ENCODE measurements around the gene TMIE. TPM values are rescaled to one million over a fixed set of nuclear protein-coding genes. Genes with fewer than 3 reads are reported as not detected.
"Not testable (repeated sequence)": the region's sequence is repeated elsewhere in the genome, so short reads cannot be mapped to it uniquely, and the experiment has no call there.

The TMIE gene
- total RNA-seq, 1 donor from 2014 or later: 0.48 TPM

DNA sequence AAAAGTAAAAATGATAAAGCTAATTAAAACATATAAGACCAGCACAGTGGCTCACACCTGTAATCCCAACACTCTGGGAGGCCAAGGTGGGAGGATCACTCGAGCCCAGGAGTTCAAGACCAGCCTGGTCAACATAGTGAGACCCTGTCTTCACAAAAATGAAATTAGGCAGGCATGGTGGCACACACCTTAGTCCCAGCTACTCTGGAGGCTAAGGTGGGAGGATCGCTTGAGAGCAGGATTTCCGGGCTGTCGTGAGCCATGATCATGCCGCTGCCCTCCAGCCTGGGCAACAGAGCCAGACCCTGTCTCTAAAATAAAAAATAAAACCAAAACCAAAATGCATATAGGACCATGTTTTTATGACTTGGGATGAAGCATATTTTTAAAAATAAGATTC lies 21.3 kb downstream of the TMIE start:
- no peak for DNase-seq (ENCODE audit: low spot score)

DNA sequence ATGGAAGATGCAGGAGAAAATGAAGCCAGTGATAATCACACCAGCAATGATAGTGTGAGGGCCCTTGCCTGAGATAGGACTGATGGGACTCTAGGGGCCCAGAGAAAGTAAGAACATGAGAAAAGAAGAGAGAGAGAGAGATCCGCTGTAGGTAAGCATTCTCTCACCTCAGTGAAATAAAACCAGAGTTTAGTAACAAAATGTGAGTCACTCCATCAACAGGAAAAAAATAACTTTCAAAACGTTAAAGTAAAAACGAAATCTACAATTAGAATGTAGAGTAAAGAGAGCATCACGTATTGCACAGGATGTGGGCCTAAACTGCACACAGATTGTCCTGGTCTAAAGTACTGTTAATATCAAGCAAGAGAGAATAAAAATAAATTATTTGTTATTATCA lies 23.2 kb downstream of the TMIE start:
- DNase-seq (ENCODE audit: low spot score): no peak

- peak; percentile 86 for DNase-seq (ENCODE audit: low spot score)
Measured at GRCh38 chr3:46725621-46726314, 24.6 kb downstream of the TMIE start.

DNA sequence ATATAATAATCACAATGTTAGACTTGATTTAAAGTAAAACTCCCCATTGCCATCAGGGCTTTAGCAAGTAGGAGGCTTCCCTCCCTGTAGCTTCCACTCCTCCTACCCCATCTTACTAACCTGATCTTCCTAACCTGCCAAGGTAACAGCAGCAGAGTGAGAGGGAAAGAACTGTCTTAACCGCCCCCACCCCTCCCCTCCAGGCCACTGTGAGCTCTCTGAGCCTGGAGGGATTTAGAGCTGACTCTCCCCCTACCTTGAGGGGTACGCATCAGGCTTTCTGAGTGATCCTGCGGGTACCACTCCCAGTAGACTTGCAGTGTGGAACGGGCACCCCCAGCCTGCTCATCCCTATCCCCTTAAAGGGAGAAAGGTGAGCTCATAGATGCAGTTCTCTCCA lies 27.8 kb downstream of the TMIE start:
- DNase-seq (ENCODE audit: low spot score): no peak

GRCh38 chr3:46730819-46731218 lies 29.6 kb downstream of the TMIE start:
- no peak for DNase-seq (ENCODE audit: low spot score)

GRCh38 chr3:46731795-46732194 lies 30.6 kb downstream of the TMIE start:
- DNase-seq (ENCODE audit: low spot score): no peak

DNA sequence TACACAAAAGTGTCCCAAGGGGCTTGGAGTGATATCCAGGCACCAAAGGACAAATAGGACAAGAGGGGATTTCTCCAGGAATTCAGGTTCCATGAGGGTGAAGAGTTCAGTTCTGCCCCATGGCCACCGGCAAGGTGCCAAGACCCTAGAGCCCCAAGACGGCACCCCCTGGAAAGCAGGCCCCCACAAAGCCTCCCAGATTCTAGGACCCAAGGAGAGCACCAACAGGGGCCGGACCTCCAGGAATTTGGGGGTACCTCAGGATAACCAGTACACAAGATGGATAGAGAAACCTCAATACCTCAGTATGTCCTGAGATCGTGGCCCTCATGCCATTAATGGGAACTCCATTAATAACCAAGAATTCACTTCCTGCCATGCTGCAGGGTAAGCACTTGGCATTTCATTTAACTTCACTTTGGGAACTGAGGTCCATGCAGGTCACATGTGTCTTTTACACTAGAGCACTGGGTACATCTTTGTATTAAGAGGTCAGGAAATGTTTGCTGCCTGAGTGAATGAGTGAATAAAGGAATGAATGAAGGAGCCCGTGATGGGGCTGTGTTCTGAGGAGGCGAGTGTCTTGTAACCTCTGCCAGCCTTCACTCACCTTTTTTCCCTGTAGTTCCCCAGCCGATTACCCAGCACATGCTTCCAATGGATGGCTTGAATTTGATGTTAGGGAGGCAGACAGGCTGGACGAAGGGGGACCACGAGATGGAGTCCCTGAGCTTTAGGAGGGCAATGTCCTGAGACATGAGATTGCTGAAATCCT lies 32.0 kb downstream of the TMIE start:
- DNase-seq (ENCODE audit: low spot score): peak; percentile 22

- no peak for DNase-seq (ENCODE audit: low spot score)
Measured at GRCh38 chr3:46734773-46735172, 33.6 kb downstream of the TMIE start.

DNA sequence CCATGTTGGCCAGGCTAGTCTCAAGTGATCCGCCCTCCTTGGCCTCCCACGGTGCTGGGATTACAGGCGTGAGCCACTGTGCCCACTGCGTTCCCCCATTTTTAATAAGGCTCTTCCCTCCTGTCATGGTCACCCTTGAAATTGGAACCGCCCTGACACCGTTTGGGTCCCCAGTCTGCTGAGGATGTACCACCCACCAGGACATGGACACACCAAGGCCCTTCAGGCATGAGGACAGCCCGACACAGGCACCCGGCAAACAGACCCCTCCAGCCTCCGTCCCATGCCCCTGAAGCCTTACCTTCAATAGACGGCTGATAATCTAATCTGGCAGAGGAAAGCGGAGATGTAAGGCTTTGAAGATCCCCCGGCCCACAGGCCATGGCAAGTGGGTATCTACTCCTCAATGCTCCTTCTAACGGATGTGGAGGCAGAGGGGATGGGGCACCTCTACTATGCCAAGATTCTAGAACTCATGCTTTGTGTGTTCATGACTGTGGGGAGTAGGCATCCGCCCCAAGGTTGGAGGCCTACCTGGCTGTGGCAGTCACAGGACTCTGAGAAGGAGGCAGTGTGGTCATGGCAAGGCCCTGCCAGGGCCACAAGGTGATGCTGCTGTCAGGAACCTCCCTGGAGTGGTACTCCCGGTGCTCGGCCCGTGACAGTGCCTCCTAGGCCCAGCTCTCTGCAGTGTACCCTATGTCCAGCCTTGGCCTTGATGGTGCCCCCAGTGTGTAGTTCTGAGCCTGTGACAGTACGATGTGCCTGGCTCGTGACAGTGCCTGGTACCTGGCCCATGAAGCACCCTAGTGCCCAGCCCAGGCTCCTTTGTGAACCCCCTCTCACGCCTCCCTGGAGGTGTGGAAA lies 35.0 kb downstream of the TMIE start:
- no peak for DNase-seq (ENCODE audit: low spot score)

DNA sequence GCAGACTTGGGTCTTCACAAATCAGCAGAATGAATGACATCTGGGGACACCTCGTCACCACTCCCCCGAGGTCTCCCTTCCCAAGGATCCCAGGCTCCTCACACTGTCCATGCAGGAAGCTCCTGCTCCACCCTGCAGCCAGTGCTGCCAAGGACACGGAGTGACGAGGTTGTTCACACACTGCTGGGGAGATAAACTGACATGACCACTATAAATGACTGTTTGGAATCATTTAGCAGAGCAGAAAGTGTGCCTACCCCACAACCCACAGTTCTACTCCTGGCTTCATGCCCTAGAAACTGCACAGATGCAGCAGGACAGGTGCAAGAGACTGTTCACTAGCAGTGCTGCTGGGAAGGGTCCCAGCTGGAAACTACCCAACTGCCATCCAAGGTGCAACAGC lies 36.1 kb downstream of the TMIE start:
- no peak for DNase-seq (ENCODE audit: low spot score)

GRCh38 chr3:46739565-46739964 lies 38.4 kb downstream of the TMIE start:
- not testable (repeated sequence) for DNase-seq (ENCODE audit: low spot score)

DNA sequence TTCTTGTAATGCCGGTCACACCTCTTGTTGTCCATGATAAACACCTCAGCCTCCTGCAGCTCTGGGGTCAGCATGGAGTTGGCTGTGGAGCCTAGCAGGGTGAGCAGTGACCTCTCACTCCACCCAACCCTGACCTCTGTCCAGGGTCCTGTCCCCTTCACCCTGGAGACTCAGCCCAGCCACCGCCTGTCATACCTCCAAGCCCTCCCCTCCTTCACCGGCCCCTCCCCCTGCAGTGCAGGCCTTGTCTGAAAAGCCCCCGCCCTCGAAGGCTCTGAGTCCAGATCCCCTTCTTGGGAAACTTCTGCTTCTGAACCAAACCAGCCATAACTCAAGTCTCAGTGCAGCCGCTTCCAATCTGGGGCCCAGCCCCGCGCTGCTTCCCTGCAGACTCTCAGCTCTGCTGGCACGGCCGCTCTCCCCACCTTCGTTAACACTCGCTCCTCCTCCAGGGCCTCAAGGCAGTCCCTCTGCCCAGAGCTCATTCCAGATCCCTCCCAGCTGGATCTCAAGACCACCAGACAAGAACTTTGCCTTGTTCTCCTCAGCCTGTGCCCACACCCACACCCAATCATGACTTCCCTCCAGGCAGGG lies 41.9 kb downstream of the TMIE start:
- DNase-seq (ENCODE audit: low spot score): peak; percentile 86

DNA sequence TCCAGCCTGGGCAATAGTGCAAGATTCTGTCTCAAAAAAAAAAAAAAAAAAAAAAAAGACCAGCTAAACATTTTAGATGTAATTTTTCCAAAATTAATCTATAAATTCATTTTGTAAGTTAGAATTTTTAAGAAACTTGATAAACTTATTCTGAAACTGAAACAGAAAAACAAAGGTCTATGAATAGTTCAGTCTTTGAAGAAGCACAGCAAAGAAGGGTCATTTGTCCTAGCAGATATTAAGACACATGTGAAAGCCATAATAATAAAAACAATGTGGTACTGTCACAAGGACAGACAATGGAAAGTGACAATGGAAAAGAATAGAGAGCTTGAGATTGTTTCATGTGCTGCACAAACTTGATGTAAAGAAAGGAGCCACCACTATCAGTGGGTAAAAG lies 45.5 kb downstream of the TMIE start:
- DNase-seq (ENCODE audit: low spot score): no peak

GRCh38 chr3:46748170-46748569 lies 47.0 kb downstream of the TMIE start:
- DNase-seq (ENCODE audit: low spot score): peak; percentile 78

- DNase-seq (ENCODE audit: low spot score): no peak
Measured at GRCh38 chr3:46749129-46749528, 47.9 kb downstream of the TMIE start.

DNA sequence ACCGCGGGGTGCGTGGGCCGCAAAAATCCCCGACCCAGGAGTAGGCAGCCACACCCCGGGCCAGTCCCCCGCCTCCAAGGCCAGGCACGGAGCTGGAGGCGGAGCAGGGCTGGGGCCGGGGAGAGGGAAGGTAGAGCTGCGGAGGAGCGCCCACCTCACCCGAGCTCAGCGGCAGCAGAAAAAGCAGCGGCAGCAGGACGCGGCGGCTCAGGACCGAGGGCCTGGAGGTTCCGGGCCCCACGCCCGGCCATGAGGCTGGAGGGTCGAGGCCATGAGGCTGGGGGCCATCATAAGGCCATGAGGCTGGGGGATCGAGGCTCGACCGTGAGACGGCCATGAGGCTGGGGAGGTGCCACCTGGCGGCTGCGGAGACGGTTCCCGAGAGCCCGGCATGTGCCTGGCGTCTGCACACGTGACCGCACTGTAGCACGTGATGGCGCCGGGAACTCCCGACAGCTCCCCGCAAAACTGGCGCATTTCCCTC lies 49.4 kb downstream of the TMIE start:
- DNase-seq (ENCODE audit: low spot score): no peak

GRCh38 chr3:46753127-46753526 lies 51.9 kb downstream of the TMIE start:
- DNase-seq (ENCODE audit: low spot score): not testable (repeated sequence)

DNA sequence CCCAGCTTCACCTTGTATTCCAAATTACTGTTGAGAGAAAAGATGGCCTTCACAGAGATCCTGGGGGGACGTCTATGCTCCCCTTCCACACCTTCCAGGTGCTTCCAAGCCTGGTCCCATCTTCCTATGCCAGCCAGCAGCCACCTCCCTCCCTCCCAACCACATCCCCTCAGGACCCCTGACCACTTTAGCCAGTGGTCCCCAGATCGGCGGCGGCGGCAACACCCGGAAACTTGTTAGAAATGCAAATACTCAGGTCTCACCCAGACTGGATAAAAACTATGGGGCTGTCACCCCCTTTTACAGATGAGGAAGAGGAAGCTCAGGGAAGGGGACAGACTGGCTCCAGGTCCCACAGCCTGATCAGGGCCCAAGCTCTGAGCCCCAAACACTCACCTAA lies 54.5 kb downstream of the TMIE start:
- no peak for DNase-seq (ENCODE audit: low spot score)

DNA sequence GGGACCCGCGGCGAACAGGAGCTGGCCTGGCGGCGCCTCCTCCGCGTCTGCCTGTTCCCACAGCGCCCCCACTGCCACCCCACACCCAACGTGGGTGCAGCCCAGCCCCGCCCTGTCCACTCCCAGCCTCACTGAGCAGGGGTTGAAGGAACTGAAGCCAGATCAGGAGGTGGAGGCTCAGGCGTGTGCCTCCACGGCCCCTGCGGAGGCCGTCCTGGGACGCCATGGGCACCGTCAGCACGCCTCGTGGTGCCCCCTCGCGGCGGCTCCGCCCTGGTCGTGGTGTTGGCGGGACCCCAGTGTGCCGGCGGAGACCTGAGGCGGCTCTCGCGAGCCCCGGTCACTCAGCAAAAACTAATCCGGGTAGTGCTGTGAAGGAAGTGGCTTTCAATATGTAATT lies 55.5 kb downstream of the TMIE start:
- DNase-seq (ENCODE audit: low spot score): no peak

DNA sequence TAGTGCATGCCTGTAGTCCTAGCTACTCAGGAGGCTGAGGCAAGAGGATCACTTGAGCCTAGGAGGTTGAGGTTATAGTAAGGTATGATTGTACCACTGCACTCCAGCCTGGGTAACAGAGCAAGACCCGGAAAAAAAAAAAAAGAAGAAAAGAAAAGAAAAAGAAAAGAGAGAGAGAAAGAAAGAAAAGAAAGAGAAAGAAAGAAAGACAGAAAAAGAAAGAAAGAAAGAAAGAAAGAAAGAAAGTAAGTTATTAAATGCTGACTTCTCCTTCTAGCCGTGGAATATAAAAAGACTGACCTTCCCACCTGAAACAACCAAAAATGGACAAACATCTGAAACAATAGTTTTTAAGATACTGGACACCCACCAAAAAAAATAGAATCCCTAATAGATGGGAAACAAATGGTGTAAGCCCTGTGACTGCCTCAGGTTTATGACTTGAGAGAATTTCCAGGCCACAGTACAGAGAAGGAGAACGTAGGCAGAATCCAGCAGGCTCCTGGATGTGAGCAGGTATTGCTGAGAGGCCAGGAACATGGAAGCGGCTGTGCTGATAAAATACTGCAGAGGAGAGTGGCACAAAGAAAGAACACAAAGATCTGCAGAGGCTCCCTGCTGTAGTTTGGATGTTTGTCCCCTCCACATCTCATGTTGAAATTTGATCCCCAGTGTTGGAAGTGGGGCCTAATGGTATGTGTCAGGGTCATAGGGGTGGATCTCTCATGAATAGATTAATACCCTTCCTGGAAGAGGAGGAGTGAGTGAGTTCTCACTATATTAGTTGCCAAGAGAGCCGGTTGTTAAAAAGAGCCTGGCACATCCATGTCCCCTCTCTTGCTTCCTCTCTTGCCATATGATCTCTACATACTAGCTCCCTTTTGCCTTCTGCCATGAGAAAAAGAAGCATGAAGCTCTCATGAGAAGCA lies 58.3 kb downstream of the TMIE start:
- no peak for DNase-seq (ENCODE audit: low spot score)

All from umbilical cord (tissue), 2 donors.